ENCODE data around the gene TNFSF8. TPM values are rescaled to one million over a fixed set of nuclear protein-coding genes. Genes with fewer than 3 reads are reported as not detected.

The TNFSF8 gene
- total RNA-seq, 1 experiment from 2014 or later, result not detected

Other genes starting within 250 kb of the TNFSF8 start
- gene TEX48, start 248.4 kb downstream of the TNFSF8 start, total RNA-seq (2021), result not detected in 3 replicates
- 0.09 to 0.11 TPM (median 0.09 TPM) in 3 replicates for gene TNFSF15, start 124.6 kb downstream of the TNFSF8 start, total RNA-seq (2021)
- gene TNC, start 187.6 kb upstream of the TNFSF8 start, total RNA-seq (2021), result 3.3 to 4.5 TPM (median 3.6 TPM) in 3 replicates

All from WTC11 (cell line).